NCI-H2227 treated with DMSO at 0.1 percent for 48 hours (cell line): ENCODE results near the gene BFSP2.
"Not testable (repeated sequence)": the region's sequence is repeated elsewhere in the genome, so short reads cannot be mapped to it uniquely, and the experiment has no call there.

Experiments
- DNase-seq: peaks from one replicate; lab custom pipeline; 2025; lab: John Stamatoyannopoulos, UW

BFSP2 gene

GRCh38 chr3:133457465-133458067 lies 57.7 kb downstream of the BFSP2 start:
- no peak for DNase-seq

GRCh38 chr3:133459400-133459799 lies 59.5 kb downstream of the BFSP2 start:
- DNase-seq = no peak

GRCh38 chr3:133460809-133461208 lies 61.0 kb downstream of the BFSP2 start:
- DNase-seq = no peak

- DNase-seq = no peak
These were observed 61.4 kb downstream of the BFSP2 start for GRCh38 chr3:133461291-133461690.

GRCh38 chr3:133463347-133463860 lies 63.5 kb downstream of the BFSP2 start:
- DNase-seq = no peak

- no peak for DNase-seq
These were observed 64.7 kb downstream of the BFSP2 start for GRCh38 chr3:133464573-133464972.

GRCh38 chr3:133466531-133467386 lies 66.9 kb downstream of the BFSP2 start:
- no peak for DNase-seq

GRCh38 chr3:133467780-133468179 lies 67.9 kb downstream of the BFSP2 start:
- no peak for DNase-seq

- DNase-seq = no peak
These were observed 68.4 kb downstream of the BFSP2 start for GRCh38 chr3:133468251-133468721.

- DNase-seq = no peak
These were observed 69.4 kb downstream of the BFSP2 start for GRCh38 chr3:133469140-133469731.

GRCh38 chr3:133472242-133472641 lies 72.4 kb downstream of the BFSP2 start:
- DNase-seq = peak; percentile 17

- no peak for DNase-seq
These were observed 73.0 kb downstream of the BFSP2 start for GRCh38 chr3:133472889-133473288.

- DNase-seq = not testable (repeated sequence)
These were observed 73.8 kb downstream of the BFSP2 start for GRCh38 chr3:133473472-133474191.

GRCh38 chr3:133474251-133474801 lies 74.5 kb downstream of the BFSP2 start:
- DNase-seq = peak; percentile 39

- DNase-seq = no peak
These were observed 75.0 kb downstream of the BFSP2 start for GRCh38 chr3:133474817-133475216.

GRCh38 chr3:133475245-133476010 lies 75.6 kb downstream of the BFSP2 start:
- no peak for DNase-seq

GRCh38 chr3:133476971-133477375 lies 77.1 kb downstream of the BFSP2 start:
- DNase-seq = peak; percentile 80

GRCh38 chr3:133477487-133477886 lies 77.6 kb downstream of the BFSP2 start:
- no peak for DNase-seq

GRCh38 chr3:133478624-133479023 lies 78.8 kb downstream of the BFSP2 start:
- DNase-seq = peak; percentile 76

GRCh38 chr3:133479401-133479800 lies 79.5 kb downstream of the BFSP2 start:
- no peak for DNase-seq
